Stimulated activated naive CD8-positive, alpha-beta T cell treated with anti-CD3 and anti-CD28 coated beads, Interleukin-15, Interleukin-2, amounts not matched to agents 100 ng/mL and 50 ng/mL, for 24 hours (primary cell): ENCODE data around the gene SFT2D3.

Source experiments
- H3K27ac Mint-ChIP-seq: one replicate; pipeline ENCODE4 v1.8.0; 2021; ENCODE audit warnings: mild to moderate bottlenecking, mixed read lengths
- H3K27me3 Mint-ChIP-seq: one replicate; pipeline ENCODE4 v1.8.0; 2021; ENCODE audit warnings: mixed read lengths
- H3K36me3 Mint-ChIP-seq: one replicate; pipeline ENCODE4 v1.8.0; 2021; ENCODE audit warnings: low read depth, mixed read lengths
- H3K4me1 Mint-ChIP-seq: one replicate; pipeline ENCODE4 v1.8.0; 2021; ENCODE audit warnings: low read depth, mixed read lengths
- H3K4me3 Mint-ChIP-seq: one replicate; pipeline ENCODE4 v1.8.0; 2021; ENCODE audit warnings: mild to moderate bottlenecking, mixed read lengths
- H3K9me3 Mint-ChIP-seq: one replicate; pipeline ENCODE4 v1.8.0; 2021; ENCODE audit warnings: mixed read lengths

Gene SFT2D3

DNA sequence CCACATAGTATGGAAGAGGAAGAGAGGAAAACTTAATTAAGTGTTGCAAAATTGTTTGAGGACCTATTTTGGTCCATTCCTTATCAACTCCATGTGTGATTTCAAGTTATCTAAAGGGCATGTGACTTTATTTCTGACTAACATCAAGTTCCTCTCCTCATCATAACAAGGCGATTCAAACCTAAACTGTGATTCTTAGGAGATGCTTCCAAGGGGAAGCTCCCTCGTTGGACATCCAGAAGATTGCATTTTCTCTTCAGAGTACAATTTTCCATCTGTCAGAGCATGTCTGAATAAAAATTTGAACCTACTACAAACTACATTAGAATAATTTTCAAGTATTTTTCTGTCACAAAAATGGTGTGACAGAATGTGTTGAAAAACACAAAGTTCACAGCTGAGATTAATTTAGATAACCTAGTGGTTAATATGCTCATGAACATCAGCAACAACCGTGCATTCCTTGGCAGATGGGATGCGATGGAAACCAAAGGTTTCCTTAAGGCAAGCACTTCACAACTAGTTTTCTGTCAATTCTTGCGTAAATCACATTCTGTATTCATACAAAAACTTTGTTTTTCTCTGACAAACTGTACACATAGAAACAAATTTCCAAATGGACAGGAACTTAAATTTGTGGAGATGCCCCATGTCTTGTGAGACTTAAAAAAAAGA, 4.2 kb downstream of the SFT2D3 start:
- H3K4me3 Mint-ChIP-seq: no peak overlapping the region
- no peak overlapping the region for H3K27ac Mint-ChIP-seq
- peaks cover 63% of the 10 kb centered on the region for H3K36me3 Mint-ChIP-seq
- no peaks in the 10 kb centered on the region for H3K27me3 Mint-ChIP-seq
- H3K9me3 Mint-ChIP-seq: no peaks in the 10 kb centered on the region
- peaks cover 41% of the 10 kb centered on the region for H3K4me1 Mint-ChIP-seq

DNA sequence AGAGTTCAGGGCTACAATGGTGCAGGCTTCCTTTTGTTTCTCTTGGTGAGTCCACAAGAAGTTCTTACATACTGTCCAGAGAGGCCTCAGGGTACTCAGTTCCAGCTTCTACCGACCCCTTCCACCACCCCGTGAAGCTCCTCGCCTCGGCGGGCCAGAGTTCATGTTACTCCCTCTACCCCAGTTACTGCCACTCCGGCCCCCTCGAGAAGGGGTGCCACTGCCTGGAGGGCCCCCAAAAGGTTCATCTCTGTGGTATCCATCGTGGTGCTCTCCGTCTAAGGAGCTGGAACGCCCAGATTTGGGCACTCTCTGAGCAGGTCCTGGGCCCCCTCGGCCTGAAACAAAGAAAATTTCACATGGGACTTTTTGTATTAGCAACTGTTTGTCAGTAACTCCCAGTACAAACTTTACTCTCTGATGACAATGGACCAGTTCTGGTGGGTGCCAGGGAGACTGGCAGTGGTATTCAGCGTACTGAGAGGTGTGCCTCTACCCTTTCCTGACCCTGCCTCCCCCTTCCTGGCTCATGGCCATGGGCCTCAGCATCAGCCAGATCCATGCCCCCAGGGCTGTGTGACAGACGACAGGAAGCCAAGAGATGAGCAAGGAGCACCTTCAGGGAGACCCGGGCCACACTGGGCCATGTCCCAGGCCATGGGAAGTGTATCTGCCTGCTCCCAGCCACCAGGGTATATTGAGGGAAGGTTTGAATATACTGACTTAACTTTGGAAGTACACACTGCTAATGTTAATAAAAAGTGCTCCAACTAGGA, 5.1 kb downstream of the SFT2D3 start:
- peaks cover 69% of the 10 kb centered on the region for H3K36me3 Mint-ChIP-seq
- no peak overlapping the region for H3K4me3 Mint-ChIP-seq

DNA sequence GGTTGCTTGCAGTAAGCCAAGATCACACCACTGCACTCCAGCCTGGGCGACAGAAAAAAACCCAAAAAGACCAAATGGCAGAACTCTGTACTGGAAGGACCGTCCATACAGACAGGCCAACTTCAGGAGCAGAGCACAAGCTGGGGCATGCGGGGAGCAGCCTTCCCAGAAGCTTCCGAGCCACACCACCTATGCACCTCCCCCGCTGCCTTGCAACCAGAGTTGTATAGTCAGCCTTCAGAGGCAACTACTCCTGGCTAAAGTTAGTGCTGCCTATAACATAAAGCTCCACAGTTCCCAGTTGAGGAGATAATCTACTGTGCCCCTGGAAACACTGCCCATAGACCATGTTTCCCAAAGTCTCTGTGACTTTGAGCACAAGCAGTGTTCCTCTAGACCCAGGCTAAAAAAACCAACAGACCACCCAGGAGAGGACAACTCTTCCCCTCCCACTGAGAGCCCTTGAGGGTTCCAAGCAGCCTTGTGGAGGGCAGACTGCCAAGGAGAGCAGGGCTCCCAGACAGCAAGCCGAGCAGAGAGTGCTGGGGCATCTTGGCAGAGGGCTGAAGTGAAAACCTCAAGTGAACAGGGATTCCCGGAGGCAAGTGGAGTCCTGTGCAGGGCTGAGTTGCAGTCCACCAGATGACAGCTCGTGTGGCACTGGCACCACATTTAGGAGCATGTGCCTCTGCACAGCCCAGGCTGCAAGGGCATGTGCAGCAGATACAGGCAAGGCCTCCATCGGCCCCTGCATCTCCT, 6.8 kb downstream of the SFT2D3 start:
- H3K27me3 Mint-ChIP-seq: no peaks in the 10 kb centered on the region
- peak overlapping the region; percentile 26 for H3K27ac Mint-ChIP-seq
- no peaks in the 10 kb centered on the region for H3K9me3 Mint-ChIP-seq
- no peak overlapping the region for H3K4me3 Mint-ChIP-seq
- peaks cover 23% of the 10 kb centered on the region for H3K4me1 Mint-ChIP-seq
- peaks cover 61% of the 10 kb centered on the region for H3K36me3 Mint-ChIP-seq

More for the DNA sequence above, 5.1 kb downstream of the SFT2D3 start:
- H3K27me3 Mint-ChIP-seq: no peaks in the 10 kb centered on the region
- H3K9me3 Mint-ChIP-seq: no peaks in the 10 kb centered on the region
- H3K4me1 Mint-ChIP-seq: peaks cover 34% of the 10 kb centered on the region
- no peak overlapping the region for H3K27ac Mint-ChIP-seq

DNA sequence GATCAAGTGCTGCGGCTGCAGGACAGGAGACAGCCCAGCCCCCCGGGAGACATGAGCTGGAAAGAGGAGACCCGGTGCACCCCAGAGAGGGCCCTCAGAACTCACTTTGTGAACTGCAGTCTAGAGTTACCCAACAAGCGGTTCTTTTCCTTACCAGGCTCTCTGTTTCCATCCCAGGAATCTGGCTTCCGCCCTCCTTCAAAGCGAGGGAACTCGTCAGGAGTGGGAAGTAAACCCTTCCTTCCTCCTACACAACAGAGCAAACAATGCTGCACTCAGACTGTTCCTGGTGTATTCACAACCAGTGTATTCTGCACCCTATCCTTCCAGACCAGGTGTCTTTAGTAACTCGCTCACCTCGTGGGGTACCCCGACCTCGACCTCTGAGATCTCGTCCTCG, 8.0 kb downstream of the SFT2D3 start:
- Mint-ChIP-seq H3K9me3 (no peaks in the 10 kb centered on the region), H3K27ac (no peak overlapping the region), H3K4me1 (peaks cover 11% of the 10 kb centered on the region), H3K36me3 (peaks cover 52% of the 10 kb centered on the region), H3K27me3 (no peaks in the 10 kb centered on the region), H3K4me3 (no peak overlapping the region)

DNA sequence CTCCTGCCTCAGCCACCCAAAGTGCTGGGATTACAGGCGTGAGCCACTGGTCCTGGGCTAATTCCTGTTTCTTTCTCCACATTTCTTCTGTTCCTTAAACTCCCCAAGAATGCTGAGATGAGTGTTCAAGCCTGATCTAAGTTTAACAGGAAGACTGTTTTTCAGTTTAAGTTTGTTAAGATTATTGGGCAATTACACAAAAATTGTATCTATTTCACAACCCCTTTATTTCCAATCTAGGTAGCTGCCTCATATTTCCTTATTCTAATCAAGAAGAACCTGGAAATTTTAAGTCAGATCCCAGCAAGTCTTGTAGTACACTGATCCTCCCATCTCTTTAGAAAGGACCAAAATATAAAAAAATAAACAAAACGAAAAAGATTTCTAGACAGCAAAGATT, 11.7 kb downstream of the SFT2D3 start:
- Mint-ChIP-seq H3K4me3 (no peak overlapping the region), H3K27ac (peak overlapping the region; percentile 4), H3K36me3 (peaks cover 41% of the 10 kb centered on the region), H3K27me3 (no peaks in the 10 kb centered on the region), H3K4me1 (no peaks in the 10 kb centered on the region), H3K9me3 (no peaks in the 10 kb centered on the region)

DNA sequence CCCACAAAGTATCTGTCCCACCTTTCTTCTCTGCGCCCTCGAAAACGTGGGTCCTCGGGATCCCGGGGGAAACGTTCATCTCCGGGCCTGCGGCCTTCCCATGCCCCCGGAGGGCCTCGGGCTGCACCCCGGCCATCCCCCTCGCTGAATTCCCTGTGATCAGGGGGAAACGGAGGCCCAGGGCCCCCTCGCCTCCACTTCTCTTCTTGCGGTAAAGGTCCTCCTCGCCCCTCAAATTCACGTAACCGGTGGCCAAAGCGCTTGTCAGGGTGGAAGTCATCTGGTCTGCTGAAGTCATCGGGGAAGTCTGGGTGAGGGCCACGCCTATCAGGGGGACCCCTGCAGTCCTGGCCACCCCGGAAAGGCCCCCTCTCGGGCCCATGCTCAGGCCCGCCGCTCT, 12.3 kb downstream of the SFT2D3 start:
- no peaks in the 10 kb centered on the region for H3K9me3 Mint-ChIP-seq
- H3K4me1 Mint-ChIP-seq: no peaks in the 10 kb centered on the region
- no peaks in the 10 kb centered on the region for H3K27me3 Mint-ChIP-seq
- no peak overlapping the region for H3K27ac Mint-ChIP-seq
- H3K4me3 Mint-ChIP-seq: no peak overlapping the region
- H3K36me3 Mint-ChIP-seq: peaks cover 46% of the 10 kb centered on the region

DNA sequence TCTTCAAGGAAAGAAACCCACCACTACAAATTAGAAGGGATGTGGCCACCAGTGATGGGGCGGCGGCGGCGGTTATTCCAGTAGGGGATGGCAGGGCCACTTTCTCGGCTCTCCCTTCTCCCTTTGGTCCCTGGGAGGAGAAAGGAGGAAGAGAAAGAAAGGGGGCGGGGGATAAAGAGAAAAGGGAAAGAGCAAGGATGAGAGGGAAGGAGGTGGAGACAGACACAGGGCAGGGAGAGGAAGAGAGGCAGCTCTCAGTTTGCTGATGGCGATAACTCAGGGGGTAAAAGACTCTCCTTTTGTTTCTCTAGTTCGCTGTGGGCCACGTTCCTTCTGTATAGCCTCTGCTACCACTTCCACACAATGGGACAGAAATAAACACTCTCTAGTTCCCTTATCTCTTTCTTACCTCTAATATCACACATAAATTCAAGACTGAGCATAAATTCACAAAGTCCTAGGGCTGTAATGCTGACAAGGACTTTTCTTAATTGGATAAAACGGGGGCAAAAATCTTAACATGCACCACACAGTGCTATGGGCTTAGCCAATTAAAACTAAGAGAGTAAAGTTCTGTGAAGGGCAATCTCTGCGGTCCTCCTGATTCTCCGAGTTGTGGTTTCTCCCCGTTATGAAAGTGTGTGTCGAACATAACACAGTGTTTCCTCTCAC, 14.6 kb downstream of the SFT2D3 start:
- no peaks in the 10 kb centered on the region for H3K9me3 Mint-ChIP-seq
- H3K4me3 Mint-ChIP-seq: no peak overlapping the region
- no peaks in the 10 kb centered on the region for H3K4me1 Mint-ChIP-seq
- H3K36me3 Mint-ChIP-seq: peaks cover 48% of the 10 kb centered on the region
- H3K27ac Mint-ChIP-seq: no peak overlapping the region
- no peaks in the 10 kb centered on the region for H3K27me3 Mint-ChIP-seq

DNA sequence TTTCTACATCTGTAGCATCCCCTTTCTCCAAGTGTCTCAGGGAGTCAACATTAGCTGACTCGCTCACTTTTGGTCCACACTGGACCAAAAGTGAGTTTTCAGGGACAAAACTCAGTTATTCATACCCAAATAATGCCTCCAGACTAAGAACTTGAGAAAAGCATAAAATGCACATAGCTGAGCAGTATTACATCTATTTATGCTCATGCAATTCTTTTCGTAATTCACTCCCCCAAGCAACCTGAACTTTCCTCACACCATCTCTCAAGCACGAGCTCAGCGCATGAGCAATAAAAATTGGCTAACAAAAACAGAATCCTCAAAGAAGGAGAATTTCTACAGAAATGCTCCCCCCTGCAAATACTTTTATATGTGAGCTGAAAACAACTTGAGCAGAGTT, 17.0 kb downstream of the SFT2D3 start:
- peaks cover 66% of the 10 kb centered on the region for H3K36me3 Mint-ChIP-seq
- H3K27ac Mint-ChIP-seq: no peak overlapping the region
- H3K9me3 Mint-ChIP-seq: no peaks in the 10 kb centered on the region
- H3K4me3 Mint-ChIP-seq: no peak overlapping the region
- H3K4me1 Mint-ChIP-seq: peaks cover 9% of the 10 kb centered on the region
- no peaks in the 10 kb centered on the region for H3K27me3 Mint-ChIP-seq

DNA sequence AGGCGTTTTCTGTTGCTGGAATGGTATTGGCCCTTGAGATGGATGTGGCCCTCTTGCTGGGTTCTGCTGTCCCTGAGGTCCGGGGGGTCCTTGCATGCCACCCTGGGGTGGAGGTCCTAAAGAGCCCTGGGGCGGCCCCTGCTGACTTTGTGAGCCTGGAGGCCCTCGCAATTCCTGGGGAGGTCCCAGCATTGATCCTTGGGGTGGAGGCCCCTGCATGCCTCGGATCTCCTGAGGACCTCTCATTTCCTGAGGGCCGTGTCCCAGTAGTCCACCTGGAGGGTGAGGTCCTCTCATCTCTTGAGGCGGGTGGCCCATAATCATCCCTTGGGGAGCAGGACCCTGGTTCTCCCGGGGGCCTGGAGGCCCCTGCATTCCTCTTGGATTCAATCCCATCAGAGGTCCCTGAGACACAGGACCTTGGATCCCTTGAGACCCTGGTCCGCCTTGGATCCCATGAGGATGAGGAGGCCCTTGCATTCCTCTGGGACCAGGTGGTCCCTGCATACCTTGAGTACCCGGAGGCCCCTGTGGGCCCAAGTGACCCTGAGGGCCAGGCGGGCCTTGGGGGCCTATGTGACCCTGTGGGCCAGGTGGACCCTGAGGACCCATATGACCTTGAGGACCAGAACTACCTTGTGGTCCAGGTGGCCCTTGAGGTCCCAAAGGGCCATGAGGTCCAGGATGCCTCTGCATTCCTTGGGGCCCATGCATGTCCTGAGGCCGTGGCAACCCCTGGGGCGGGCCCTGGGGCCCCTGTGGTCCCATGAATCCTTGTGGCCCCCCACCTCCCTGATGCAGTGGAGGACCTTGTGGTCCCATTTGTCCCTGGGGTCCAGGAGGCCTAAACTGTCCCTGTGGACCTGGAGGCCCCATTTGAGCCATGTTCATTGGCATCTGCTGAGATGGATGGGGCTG, 18.3 kb downstream of the SFT2D3 start:
- Mint-ChIP-seq H3K27ac (no peak overlapping the region), H3K9me3 (no peaks in the 10 kb centered on the region), H3K36me3 (peaks cover 72% of the 10 kb centered on the region), H3K4me3 (no peak overlapping the region), H3K27me3 (no peaks in the 10 kb centered on the region), H3K4me1 (peaks cover 9% of the 10 kb centered on the region)

DNA sequence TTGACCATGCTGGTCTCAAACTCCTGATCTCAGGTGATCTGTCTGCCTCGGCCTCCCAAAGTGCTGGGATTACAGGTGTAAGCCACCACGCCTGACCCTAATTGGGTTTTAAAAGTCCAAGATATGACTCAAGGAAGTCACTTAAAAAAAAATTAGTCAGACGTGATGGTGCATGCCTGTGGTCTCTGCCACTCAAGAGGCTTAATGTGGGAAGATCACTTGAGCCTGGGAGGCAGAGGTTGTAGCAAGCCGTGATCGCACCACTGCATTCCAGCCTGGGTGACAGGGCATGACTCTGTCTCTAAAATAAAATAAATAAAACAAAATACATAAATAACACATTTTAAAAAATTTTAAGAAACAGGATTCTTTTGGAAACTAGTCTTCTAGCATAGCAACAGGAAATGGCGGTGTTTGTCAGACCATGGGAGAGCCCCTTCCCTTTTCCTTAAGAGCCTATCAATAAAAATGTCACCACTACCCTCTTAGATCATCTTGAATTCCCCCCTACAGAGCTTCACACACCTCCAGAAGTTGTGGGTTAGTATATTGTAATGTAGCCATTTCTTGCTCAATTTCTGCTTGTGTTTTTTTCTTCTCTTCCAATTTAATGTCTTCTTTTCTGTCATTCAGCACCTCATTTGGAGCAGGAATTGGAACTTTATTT, 20.1 kb downstream of the SFT2D3 start:
- H3K27ac Mint-ChIP-seq: peak overlapping the region; percentile 41
- H3K4me1 Mint-ChIP-seq: peaks cover 9% of the 10 kb centered on the region
- peaks cover 76% of the 10 kb centered on the region for H3K36me3 Mint-ChIP-seq

DNA sequence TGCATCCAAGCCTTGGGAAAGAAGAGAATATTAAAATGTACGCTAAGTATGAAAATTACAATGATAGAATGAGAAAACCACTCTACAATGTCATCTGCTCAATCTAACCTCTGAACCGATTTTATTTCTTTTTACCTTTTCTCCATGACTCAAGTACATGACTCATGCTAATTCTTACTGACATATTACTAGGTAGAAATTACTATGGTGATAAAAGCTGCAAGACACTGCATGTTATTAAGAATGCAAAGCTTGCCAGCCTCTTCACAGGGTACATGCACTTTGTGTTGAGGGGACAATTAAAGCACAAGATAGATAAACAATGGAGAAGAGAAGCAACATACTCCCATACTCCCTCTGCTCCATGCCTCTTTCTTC, 20.7 kb downstream of the SFT2D3 start:
- Mint-ChIP-seq H3K36me3 (peaks cover 76% of the 10 kb centered on the region), H3K9me3 (no peaks in the 10 kb centered on the region), H3K27me3 (no peaks in the 10 kb centered on the region), H3K27ac (peak overlapping the region; percentile 41), H3K4me1 (peaks cover 9% of the 10 kb centered on the region), H3K4me3 (no peak overlapping the region)

More for the DNA sequence above, 20.1 kb downstream of the SFT2D3 start:
- Mint-ChIP-seq H3K4me3 (no peak overlapping the region), H3K9me3 (no peaks in the 10 kb centered on the region), H3K27me3 (no peaks in the 10 kb centered on the region)

DNA sequence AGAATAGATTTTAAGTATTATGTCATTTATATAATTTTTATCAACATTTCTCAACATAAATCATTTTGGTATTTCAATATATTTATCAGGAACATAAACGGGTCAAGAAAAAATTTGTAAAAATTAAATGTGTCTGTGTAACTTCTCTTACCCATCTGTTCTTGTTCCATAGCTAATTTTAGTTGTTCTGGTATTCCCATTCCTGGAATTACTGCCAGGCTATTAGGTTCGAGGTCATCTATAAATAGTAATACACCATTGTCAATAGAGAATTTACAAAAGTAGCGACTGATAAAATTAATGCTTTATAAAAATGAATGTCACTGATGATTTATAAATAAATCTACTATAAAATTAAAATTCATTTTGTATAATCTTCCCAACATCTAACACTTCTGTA, 21.5 kb downstream of the SFT2D3 start:
- peaks cover 9% of the 10 kb centered on the region for H3K4me1 Mint-ChIP-seq
- no peaks in the 10 kb centered on the region for H3K27me3 Mint-ChIP-seq
- no peak overlapping the region for H3K27ac Mint-ChIP-seq
- H3K9me3 Mint-ChIP-seq: no peaks in the 10 kb centered on the region
- H3K36me3 Mint-ChIP-seq: peaks cover 78% of the 10 kb centered on the region
- no peak overlapping the region for H3K4me3 Mint-ChIP-seq

DNA sequence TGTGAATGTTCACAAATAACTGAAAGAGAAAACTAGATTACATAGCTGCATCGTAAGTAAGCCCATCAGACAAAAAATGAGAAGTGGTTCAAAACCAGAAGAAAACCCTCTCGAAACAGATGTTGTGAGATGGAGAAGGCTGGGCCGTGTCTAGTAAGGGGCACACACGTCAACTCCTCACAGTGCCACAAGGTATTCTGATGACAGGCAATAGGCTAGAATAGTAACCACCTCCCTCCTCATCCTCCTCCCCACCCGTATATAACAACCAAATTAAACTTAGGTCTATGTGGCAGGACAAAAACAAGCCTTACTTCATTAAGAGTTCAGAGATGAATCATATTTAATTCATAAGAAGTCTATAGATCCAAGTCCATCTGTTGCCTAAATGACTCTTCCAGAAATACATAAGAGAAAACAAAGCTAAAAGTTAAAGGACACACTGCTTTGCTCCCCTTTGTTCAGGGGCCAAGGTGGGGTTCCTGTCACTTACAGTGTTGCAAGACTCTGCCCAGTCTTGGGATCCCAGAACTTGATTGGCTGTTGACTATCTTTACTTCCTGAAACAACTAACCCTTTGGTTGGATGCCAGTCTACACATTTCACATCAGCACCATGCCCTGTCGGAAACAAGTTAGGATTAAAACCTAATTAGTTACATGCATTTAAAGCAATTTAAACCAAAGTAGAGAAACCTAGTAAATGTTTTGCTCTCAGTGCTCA, 25.0 kb downstream of the SFT2D3 start:
- H3K27ac Mint-ChIP-seq: no peak overlapping the region
- no peaks in the 10 kb centered on the region for H3K9me3 Mint-ChIP-seq
- H3K27me3 Mint-ChIP-seq: no peaks in the 10 kb centered on the region
- H3K4me3 Mint-ChIP-seq: no peak overlapping the region
- H3K4me1 Mint-ChIP-seq: peaks cover 9% of the 10 kb centered on the region
- peaks cover 60% of the 10 kb centered on the region for H3K36me3 Mint-ChIP-seq
